Measurements from ENCODE around the gene SESTD1. TPM values are rescaled to one million over a fixed set of nuclear protein-coding genes. Genes with fewer than 3 reads are reported as not detected.

SESTD1 gene
- total RNA-seq, 1 donor from 2014 or later, result 19.4 TPM

DNA sequence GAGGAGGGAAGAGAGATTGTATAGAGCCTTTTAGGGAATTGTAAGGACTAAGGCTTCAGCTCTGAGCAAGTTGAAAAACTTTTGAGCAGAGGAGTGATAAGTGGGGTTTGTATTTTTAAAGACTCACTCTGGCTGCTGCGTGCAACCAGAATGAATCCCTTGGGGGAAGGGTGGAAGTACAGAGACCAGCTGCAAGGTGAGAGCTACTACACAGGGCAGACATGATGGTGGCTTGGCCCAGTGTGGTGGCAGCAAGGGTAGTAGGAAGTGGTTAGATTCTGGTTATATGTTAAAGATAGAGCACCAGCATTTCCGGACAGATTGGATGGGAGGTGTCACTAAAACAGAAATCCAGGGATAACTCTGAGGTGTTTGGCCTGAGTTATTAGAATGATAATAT is 10.1 kb upstream of the SESTD1 start:
- no peaks in the 10 kb centered on the region for H3K27me3 Mint-ChIP-seq (ENCODE audit: low read depth, unreplicated experiment)
- no peaks in the 10 kb centered on the region for H3K27me3 ChIP-seq (ENCODE audit: insufficient read depth, low read length)
- no peaks in the 10 kb centered on the region for H3K9me3 ChIP-seq (ENCODE audit: insufficient read depth, low read depth, low read length)
- peaks cover 21% of the 10 kb centered on the region for H3K4me1 Mint-ChIP-seq (ENCODE audit: low read depth, unreplicated experiment)
- no peaks in the 10 kb centered on the region for H3K36me3 ChIP-seq (ENCODE audit: insufficient read depth, low read length)
- H3K36me3 Mint-ChIP-seq (ENCODE audit: low read depth, unreplicated experiment), result no peaks in the 10 kb centered on the region
- no peaks in the 10 kb centered on the region for H3K79me2 ChIP-seq (ENCODE audit: insufficient read depth, low read length)
- H3K9ac ChIP-seq (ENCODE audit: low read length), result no peak overlapping the region
- H3K27ac ChIP-seq (ENCODE audit: low read depth, low read length), result no peak overlapping the region
- H4K20me1 ChIP-seq (ENCODE audit: insufficient read depth, low read length), result no peaks in the 10 kb centered on the region
- TF ChIP-seq, protein P1, sequence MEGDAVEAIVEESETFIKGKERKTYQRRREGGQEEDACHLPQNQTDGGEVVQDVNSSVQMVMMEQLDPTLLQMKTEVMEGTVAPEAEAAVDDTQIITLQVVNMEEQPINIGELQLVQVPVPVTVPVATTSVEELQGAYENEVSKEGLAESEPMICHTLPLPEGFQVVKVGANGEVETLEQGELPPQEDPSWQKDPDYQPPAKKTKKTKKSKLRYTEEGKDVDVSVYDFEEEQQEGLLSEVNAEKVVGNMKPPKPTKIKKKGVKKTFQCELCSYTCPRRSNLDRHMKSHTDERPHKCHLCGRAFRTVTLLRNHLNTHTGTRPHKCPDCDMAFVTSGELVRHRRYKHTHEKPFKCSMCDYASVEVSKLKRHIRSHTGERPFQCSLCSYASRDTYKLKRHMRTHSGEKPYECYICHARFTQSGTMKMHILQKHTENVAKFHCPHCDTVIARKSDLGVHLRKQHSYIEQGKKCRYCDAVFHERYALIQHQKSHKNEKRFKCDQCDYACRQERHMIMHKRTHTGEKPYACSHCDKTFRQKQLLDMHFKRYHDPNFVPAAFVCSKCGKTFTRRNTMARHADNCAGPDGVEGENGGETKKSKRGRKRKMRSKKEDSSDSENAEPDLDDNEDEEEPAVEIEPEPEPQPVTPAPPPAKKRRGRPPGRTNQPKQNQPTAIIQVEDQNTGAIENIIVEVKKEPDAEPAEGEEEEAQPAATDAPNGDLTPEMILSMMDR (IDR thresholded peaks at IDR 0.05; ENCODE audit: insufficient read depth, low read depth, low read length), result no peak
- no peak for TF ChIP-seq EZH2 (IDR thresholded peaks at IDR 0.05; ENCODE audit: insufficient read depth, low read length)
- H3K27ac Mint-ChIP-seq (ENCODE audit: unreplicated experiment), result no peak overlapping the region
- no peak overlapping the region for H2AFZ ChIP-seq (ENCODE audit: low read depth, low read length)
- no peak for FAIRE-seq
- H3K4me1 ChIP-seq (ENCODE audit: insufficient read depth, low read length), result peaks cover 12% of the 10 kb centered on the region
- H3K4me2 ChIP-seq (ENCODE audit: low read length), result no peak overlapping the region
- no peak overlapping the region for H3K4me3 ChIP-seq (ENCODE audit: insufficient read depth, low read depth, low read length)
- H3K9me3 Mint-ChIP-seq (ENCODE audit: unreplicated experiment), result peaks cover 7% of the 10 kb centered on the region
- no peak overlapping the region for H3K4me3 Mint-ChIP-seq (ENCODE audit: unreplicated experiment)
- DNase-seq (ENCODE audit: low read depth), result no peak

DNA sequence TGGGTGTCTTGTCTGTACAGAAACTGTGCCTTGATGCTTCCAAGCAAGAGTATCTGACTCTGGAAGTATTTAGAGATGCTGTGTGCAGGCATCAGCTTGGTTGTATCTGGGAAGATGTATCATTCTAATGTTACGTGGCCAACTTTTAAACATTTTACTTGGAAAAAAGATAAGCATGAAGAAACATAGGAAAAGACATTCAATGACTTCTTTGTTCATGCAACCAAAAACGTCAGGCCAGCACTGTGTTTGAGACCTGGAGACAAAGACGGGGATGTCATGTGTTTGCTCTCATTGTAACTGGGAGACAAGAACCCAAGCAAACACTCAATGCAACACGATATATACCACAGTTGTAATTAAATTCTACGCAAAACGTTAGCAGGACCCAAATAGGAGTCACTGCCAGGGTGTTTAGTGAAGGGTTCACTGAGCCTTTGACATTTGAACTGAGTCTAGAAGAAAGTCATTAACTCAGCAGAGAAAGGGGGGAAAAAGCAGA is 8.9 kb upstream of the SESTD1 start:
- H3K4me3 Mint-ChIP-seq (ENCODE audit: unreplicated experiment), result no peak overlapping the region
- Histone ChIP-seq H4K20me1 (ENCODE audit: insufficient read depth, low read length) (no peaks in the 10 kb centered on the region), H2AFZ (ENCODE audit: low read depth, low read length) (no peak overlapping the region)

More for the DNA sequence above, 8.9 kb upstream of the SESTD1 start:
- Mint-ChIP-seq H3K27me3 (ENCODE audit: low read depth, unreplicated experiment) (no peaks in the 10 kb centered on the region), H3K9me3 (ENCODE audit: unreplicated experiment) (peaks cover 7% of the 10 kb centered on the region), H3K27ac (ENCODE audit: unreplicated experiment) (no peak overlapping the region), H3K36me3 (ENCODE audit: low read depth, unreplicated experiment) (no peaks in the 10 kb centered on the region), H3K4me1 (ENCODE audit: low read depth, unreplicated experiment) (peaks cover 21% of the 10 kb centered on the region)
- no peaks in the 10 kb centered on the region for H3K79me2 ChIP-seq (ENCODE audit: insufficient read depth, low read length)
- no peaks in the 10 kb centered on the region for H3K9me3 ChIP-seq (ENCODE audit: insufficient read depth, low read depth, low read length)
- H3K9ac ChIP-seq (ENCODE audit: low read length), result no peak overlapping the region
- DNase-seq (ENCODE audit: low read depth), result no peak
- TF ChIP-seq EZH2 (IDR thresholded peaks at IDR 0.05; ENCODE audit: insufficient read depth, low read length), result no peak
- TF ChIP-seq, protein P1 (IDR thresholded peaks at IDR 0.05; ENCODE audit: insufficient read depth, low read depth, low read length), result no peak
- FAIRE-seq, result no peak
- no peak overlapping the region for H3K4me3 ChIP-seq (ENCODE audit: insufficient read depth, low read depth, low read length)
- H3K4me2 ChIP-seq (ENCODE audit: low read length), result no peak overlapping the region
- H3K4me1 ChIP-seq (ENCODE audit: insufficient read depth, low read length), result peaks cover 12% of the 10 kb centered on the region
- no peaks in the 10 kb centered on the region for H3K36me3 ChIP-seq (ENCODE audit: insufficient read depth, low read length)
- H3K27me3 ChIP-seq (ENCODE audit: insufficient read depth, low read length), result no peaks in the 10 kb centered on the region
- no peak overlapping the region for H3K27ac ChIP-seq (ENCODE audit: low read depth, low read length)
